Testis (tissue), 2 donors: Measurements from ENCODE around the gene LSS.

Experiments used
- CTCF ChIP-seq, 3 experiments: fragments of 450-650 bp in 2 of 3; fragments of 200-600 bp in 1 of 3; sonication (generic) in 1 of 3; IDR thresholded peaks; one replicate each; pipeline ENCODE4 v1.5.1; 2016 to 2019; ENCODE audit warnings: antibody characterized with exemption in 3 of 3, mild to moderate bottlenecking in 2 of 3, moderate library complexity in 1 of 3
- POLR2A ChIP-seq: fragments of 450-650 bp; IDR thresholded peaks from one replicate; pipeline ENCODE4 v1.6.1; 2017; ENCODE audit warnings: antibody characterized with exemption, mild to moderate bottlenecking, moderate library complexity

DNA sequence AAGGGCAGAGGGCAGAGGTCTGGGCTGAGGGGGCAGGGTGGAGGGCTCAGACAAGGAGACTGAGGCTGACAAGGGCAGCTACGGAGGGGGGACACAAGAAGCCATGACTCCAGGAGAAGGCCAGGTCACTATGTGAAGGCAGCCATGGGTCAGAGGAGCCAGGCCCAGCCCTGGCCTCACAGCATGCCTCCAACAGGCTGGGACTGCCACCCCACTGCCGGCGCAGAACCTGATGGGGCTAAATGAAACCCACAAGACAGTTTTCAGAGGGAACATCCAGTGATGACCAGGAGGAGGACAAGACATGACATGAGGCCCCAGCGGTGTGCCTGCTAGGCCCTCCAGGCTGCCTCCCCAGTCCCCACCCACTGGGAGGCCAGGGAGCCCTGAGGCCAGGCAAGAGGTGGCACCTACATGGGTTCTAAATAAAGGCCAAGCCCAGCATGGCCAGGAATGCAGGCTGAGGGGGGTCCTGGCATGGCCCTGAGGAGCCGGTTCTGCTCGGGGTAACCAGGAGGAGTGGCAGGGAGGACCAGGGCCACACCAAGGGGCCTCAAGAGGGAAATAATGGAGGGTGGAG lies 27.3 kb upstream of the LSS start:
- no peak for TF ChIP-seq CTCF (IDR thresholded peaks at IDR 0.05)
- no peak for TF ChIP-seq POLR2A
